HepG2 (cell line): ENCODE results near the gene TMEM239. TPM values are rescaled to one million over a fixed set of nuclear protein-coding genes. Genes with fewer than 3 reads are reported as not detected.

ENCODE experiments used
- ATAC-seq: fragments of 200-7000 bp; cut with Tn5 transposase; 3 replicates; pipeline ENCODE4 v1.9.1; 2020; ENCODE audit warnings: mild to moderate bottlenecking, moderate library complexity
- BruUV-seq: library from RNA; stranded (reverse); fragments of 400-500 nt; replicated peaks from 2 replicates; lab custom pipeline; 2021; lab: Mats Ljungman, UMichigan
- CTCF ChIA-PET: fragments of 300-600 bp; formaldehyde crosslinking; extraction: SDS; loops from one replicate; lab custom pipeline; 2021; ENCODE audit warnings: low total read pairs, inconsistent platforms, low intra/inter-chr PET ratio; lab: Yijun Ruan, JAX
- POLR2A ChIA-PET: fragments of 350-600 bp; sonication (Branson Sonifier 250); formaldehyde crosslinking; loops from one replicate; lab custom pipeline; 2020; ENCODE audit warnings: antibody characterized with exemption, inconsistent platforms; lab: Yijun Ruan, JAX
- DNase-seq: peaks from one replicate; pipeline ENCODE4 v3.0.0-alpha.2; 2015; ENCODE audit warnings: low spot score
- FAIRE-seq: peaks from 3 replicates; lab custom pipeline; 2011; peaks lifted over from hg19 to GRCh38; lab: Jason Lieb, UNC
- H2AFZ ChIP-seq: one replicate; pipeline ENCODE4 v1.6.1; 2011; ENCODE audit warnings: low read length, inconsistent platforms
- H3K27ac ChIP-seq: fragments of 300-600 bp; 3 replicates; pipeline ENCODE4 v1.8.0; 2011; ENCODE audit warnings: mixed run types, mild to moderate bottlenecking, mixed read lengths, low read length, inconsistent platforms; ENCODE audit not compliant: insufficient read depth; ENCODE audit errors: extremely low read length
- H3K27me3 ChIP-seq, 2 experiments: fragments of 200-600 bp in 1 of 2; 2 replicates in 1 of 2; 3 replicates in 1 of 2; pipeline versions ENCODE4 v1.6.0 to v1.8.0; 2011; ENCODE audit warnings: low read length in 2 of 2, mild to moderate bottlenecking in 2 of 2, moderate library complexity in 2 of 2, inconsistent platforms in 1 of 2; ENCODE audit not compliant: insufficient read depth in 2 of 2, control insufficient read depth in 1 of 2
- H3K36me3 ChIP-seq, 2 experiments: fragments of 200-600 bp in 1 of 2; replicated peaks in 1 of 2; 2 replicates in 1 of 2; 3 replicates in 1 of 2; pipeline versions ENCODE4 v1.5.1 to v1.8.0; 2011; ENCODE audit warnings: low read length in 2 of 2, inconsistent platforms in 1 of 2; ENCODE audit not compliant: insufficient read depth in 2 of 2, control insufficient read depth in 1 of 2
- H3K4me1 ChIP-seq: 2 replicates; pipeline ENCODE4 v1.5.1; 2012; ENCODE audit warnings: low read length, inconsistent platforms; ENCODE audit not compliant: insufficient read depth
- H3K4me2 ChIP-seq: 2 replicates; pipeline ENCODE4 v1.6.0; 2011; ENCODE audit warnings: low read depth, low read length, inconsistent platforms
- H3K4me3 ChIP-seq, 3 experiments: fragments of 200-600 bp in 1 of 3; sonication (generic), shearing (Covaris generic) in 1 of 3; replicated peaks in 1 of 3; 2 replicates each; pipeline ENCODE4 v1.5.1; 2011 to 2016; ENCODE audit warnings: low read length in 3 of 3, inconsistent platforms in 2 of 3, low read depth in 2 of 3, mild to moderate bottlenecking in 2 of 3, control low read depth in 1 of 3, mixed read lengths in 1 of 3; ENCODE audit not compliant: insufficient read depth in 1 of 3
- H3K79me2 ChIP-seq: one replicate; pipeline ENCODE4 v1.6.1; 2011; ENCODE audit warnings: low read length, inconsistent platforms; ENCODE audit not compliant: insufficient read depth
- H3K9ac ChIP-seq: 2 replicates; pipeline ENCODE4 v1.6.0; 2011; ENCODE audit warnings: mild to moderate bottlenecking, low read depth, low read length, inconsistent platforms; ENCODE audit not compliant: insufficient read depth
- H3K9me3 ChIP-seq: 2 replicates; pipeline ENCODE4 v1.5.1; 2012; ENCODE audit warnings: mild to moderate bottlenecking, low read length
- H4K20me1 ChIP-seq: 2 replicates; pipeline ENCODE4 v1.6.0; 2011; ENCODE audit warnings: inconsistent platforms, mild to moderate bottlenecking, low read length, moderate library complexity; ENCODE audit not compliant: insufficient read depth
- ATF4 ChIP-seq, 2 experiments: fragments of 450-650 bp in 1 of 2; sonication (generic) in 1 of 2; formaldehyde crosslinking; IDR thresholded peaks; 2 replicates each; pipeline versions ENCODE4 v1.5.0 to v1.8.0; 2020 to 2022; ENCODE audit warnings: mild to moderate bottlenecking in 1 of 2, missing genetic modification reagents in 1 of 2
- E2F2 ChIP-seq: sonication (generic); formaldehyde crosslinking; IDR thresholded peaks from 2 replicates; pipeline ENCODE4 v1.4.0; 2020; ENCODE audit warnings: missing genetic modification reagents, borderline replicate concordance
- GATAD2A ChIP-seq: IDR thresholded peaks from 2 replicates; pipeline ENCODE4 v1.6.1; 2016
- HIC2 ChIP-seq: sonication (generic); formaldehyde crosslinking; IDR thresholded peaks from 2 replicates; pipeline ENCODE4 v1.9.0; 2022; ENCODE audit warnings: low read depth, missing genetic modification reagents
- HNRNPK ChIP-seq: fragments of 200-400 bp; formaldehyde crosslinking; IDR thresholded peaks from 2 replicates; pipeline ENCODE4 v1.6.1; 2018; ENCODE audit warnings: low read length, low read depth, moderate library complexity, mild to moderate bottlenecking; ENCODE audit not compliant: poor library complexity, severe bottlenecking
- ISL2 ChIP-seq: sonication (generic); formaldehyde crosslinking; IDR thresholded peaks from 2 replicates; pipeline ENCODE4 v1.5.0; 2020; ENCODE audit warnings: missing genetic modification reagents
- MEIS2 ChIP-seq: sonication (generic); formaldehyde crosslinking; IDR thresholded peaks from 2 replicates; pipeline ENCODE4 v1.9.0; 2021; ENCODE audit warnings: mild to moderate bottlenecking, missing genetic modification reagents
- MYC ChIP-seq: sonication (generic); formaldehyde crosslinking; IDR thresholded peaks from 2 replicates; pipeline ENCODE4 v1.9.0; 2021; ENCODE audit warnings: missing genetic modification reagents, borderline replicate concordance
- NRL ChIP-seq: sonication (generic); formaldehyde crosslinking; IDR thresholded peaks from 2 replicates; pipeline ENCODE4 v1.5.0; 2020; ENCODE audit warnings: missing genetic modification reagents, mild to moderate bottlenecking, moderate library complexity, borderline replicate concordance
- RBFOX2 ChIP-seq: fragments of 200-400 bp; formaldehyde crosslinking; IDR thresholded peaks from 2 replicates; pipeline ENCODE4 v1.6.1; 2017; ENCODE audit warnings: low read depth, mild to moderate bottlenecking, low read length
- SKIL ChIP-seq: sonication (generic); formaldehyde crosslinking; IDR thresholded peaks from 2 replicates; pipeline ENCODE4 v1.8.0; 2022; ENCODE audit warnings: missing genetic modification reagents, mild to moderate bottlenecking, moderate library complexity, borderline replicate concordance
- ZBTB38 ChIP-seq: sonication (generic); formaldehyde crosslinking; IDR thresholded peaks from 2 replicates; pipeline ENCODE4 v1.5.1; 2020; ENCODE audit warnings: mild to moderate bottlenecking, missing genetic modification reagents
- ZBTB42 ChIP-seq: sonication (generic); formaldehyde crosslinking; IDR thresholded peaks from 2 replicates; pipeline ENCODE4 v1.5.0; 2020; ENCODE audit warnings: mild to moderate bottlenecking, missing genetic modification reagents
- ZNF768 ChIP-seq: sonication (generic); formaldehyde crosslinking; IDR thresholded peaks from 2 replicates; pipeline ENCODE4 v1.4.0; 2020; ENCODE audit warnings: missing genetic modification reagents
- ZNF777 ChIP-seq: sonication (generic); formaldehyde crosslinking; IDR thresholded peaks from 2 replicates; pipeline ENCODE4 v1.4.0; 2020; ENCODE audit warnings: missing genetic modification reagents
- WGBS: methylation state at CpG from one replicate; pipeline ENCODE4 v1.1.6; 2017; ENCODE audit warnings: low lambda C conversion rate; 5-methylcytosine and 5-hydroxymethylcytosine counted together
- in situ Hi-C: cut with HindIII; loops from 2 replicates; pipeline ENCODE4 v1.10.0; 2017; ENCODE audit warnings: low pct_unique_long_range_greater_than_20kb; ENCODE audit not compliant: extremely low pct_ligation_motif_present
- intact Hi-C: fragments of 100-400 bp; cut with micrococcal nuclease; formaldehyde crosslinking; loops from one replicate; pipeline ENCODE4 v1.10.0; 2022; ENCODE audit not compliant: unreplicated experiment
- polyA plus RNA-seq, 8 experiments: library from polyadenylated mRNA; depleted of rRNA in 3 of 8; stranded (reverse) in 7 of 8; unstranded in 1 of 8; fragments of >200 nt; fragmentation: Illumina TruSeq in 4 of 8; extraction: Trizol in 4 of 8; gene quantifications; 2 replicates each; pipeline versions ENCODE4 v1.2.1 to v1.2.3, GENCODE V29; 2011 to 2016; ENCODE audit warnings: low read depth in 4 of 8, missing spikeins in 1 of 8, mixed read lengths in 1 of 8; ENCODE audit not compliant: insufficient read depth in 1 of 8
- total RNA-seq, 5 experiments: library from RNA; depleted of rRNA; stranded (reverse); fragments of >200 nt; fragmentation: Illumina TruSeq; extraction: Trizol; gene quantifications; 2 replicates each; pipeline ENCODE4 v1.2.3, GENCODE V29; 2016; ENCODE audit warnings: low read depth in 1 of 5

TMEM239 gene
- total and polyA plus RNA-seq, 2 of the 13 experiments (the other 11 are each of a cell fraction or from before 2014, with no cell fraction given): not detected

- intact Hi-C loops (no loop called here), in situ Hi-C loops (no loop called here)
- ChIA-PET POLR2A (no interaction called here), CTCF (no interaction called here)
- peak; percentile 46 for DNase-seq
- Histone ChIP-seq H3K79me2 (no peaks in the 10 kb centered on the region), H3K4me2 (peak within 1 kb of the TSS; percentile 64), H3K9me3 (no peaks in the 10 kb centered on the region), H4K20me1 (no peaks in the 10 kb centered on the region), H3K4me3 (peak within 1 kb of the TSS; percentile 20 to 55 (median 27); a peak in 4 of 6 replicates), H3K4me1 (peaks cover 10% of the 10 kb centered on the region), H3K27ac (no peak within 1 kb of the TSS), H3K36me3 (no peaks in the 10 kb centered on the region), H2AFZ (no peak within 1 kb of the TSS), H3K9ac (no peak within 1 kb of the TSS), H3K27me3 (peaks cover 15 to 81% of the 10 kb centered on the region in 2 experiments)
- peak; percentile 71 for FAIRE-seq
- 16% methylated on average over 29 of the region's 52 CpGs for WGBS
- no TSS peak for BruUV-seq
- peak; percentile 71 for ATAC-seq
- TF ChIP-seq HNRNPK (peak; percentile 13), SKIL (CRISPR knock-in tag) (no peak), ZNF777 (CRISPR knock-in tag) (peak; percentile 56; the same call in 1 of the 2 replicates), MYC (CRISPR knock-in tag) (0 out of 2 replicates have a peak, but pooled peaks have one; percentile 3), E2F2 (CRISPR knock-in tag) (no peak), ISL2 (CRISPR knock-in tag) (no peak), ATF4 (CRISPR knock-in tag; IDR thresholded peaks at IDR 0.05) (no peak), ZBTB42 (CRISPR knock-in tag) (no peak), GATAD2A (CRISPR knock-in tag) (no peak), ZBTB38 (CRISPR knock-in tag) (no peak), NRL (CRISPR knock-in tag) (no peak), MEIS2 (CRISPR knock-in tag) (no peak), ZNF768 (CRISPR knock-in tag) (0 out of 2 replicates have a peak, but pooled peaks have one; percentile 17), RBFOX2 (no peak), HIC2 (CRISPR knock-in tag) (no peak)
Observed at GRCh38 chr20:2800521-2801285, 15.5 kb upstream of the TMEM239 start, which contains the start of gene CPXM1. Gene CPXM1 (minus strand): TSS chr20:2800627. CDS start chr20:2800572, 55 bp downstream.
